Caco-2 (cell line): ENCODE data around the gene SHFL. TPM values are rescaled to one million over a fixed set of nuclear protein-coding genes. Genes with fewer than 3 reads are reported as not detected.

Experiments used
- BruUV-seq: library from RNA; stranded (reverse); fragments of 400-500 nt; replicated peaks from 2 replicates; lab custom pipeline; 2021; lab: Mats Ljungman, UMichigan
- CTCF ChIA-PET: fragments of 300-600 bp; sonication (Branson Sonifier 250); formaldehyde crosslinking; loops from one replicate; lab custom pipeline; 2022; ENCODE audit warnings: antibody characterized with exemption; lab: Charles Lee
- POLR2A ChIA-PET: fragments of 300-600 bp; sonication (Branson Sonifier 250); formaldehyde crosslinking; loops from one replicate; lab custom pipeline; 2022; ENCODE audit warnings: antibody characterized with exemption; lab: Charles Lee
- DNase-seq, 2 experiments: peaks; one replicate each; pipeline versions ENCODE4 v3.0.0 to v3.0.0-alpha.2; 2020 to 2022
- H3K27me3 ChIP-seq: replicated peaks from 2 replicates; pipeline ENCODE4 v1.6.0; 2011; ENCODE audit warnings: low read length; ENCODE audit not compliant: control insufficient read depth, insufficient read depth
- H3K36me3 ChIP-seq: 2 replicates; pipeline ENCODE4 v1.5.1; 2011; ENCODE audit warnings: low read length; ENCODE audit not compliant: control insufficient read depth, insufficient read depth
- H3K4me1 ChIP-seq: fragments of 250-450 bp; sonication (Bioruptor Pico); 2 replicates; pipeline ENCODE4 v1.5.1; 2020; ENCODE audit warnings: mild to moderate bottlenecking
- H3K4me3 ChIP-seq: 2 replicates; pipeline ENCODE4 v1.5.1; 2011; ENCODE audit warnings: low read depth, mild to moderate bottlenecking, control low read depth, low read length
- H3K9me3 ChIP-seq: fragments of 250-450 bp; sonication (Bioruptor Pico); 2 replicates; pipeline ENCODE4 v1.5.1; 2020; ENCODE audit warnings: mild to moderate bottlenecking, moderate library complexity
- H3K27ac Mint-ChIP-seq: one replicate; pipeline ENCODE4 v1.8.0; 2022; ENCODE audit warnings: mixed read lengths; ENCODE audit not compliant: unreplicated experiment
- H3K27me3 Mint-ChIP-seq: one replicate; pipeline ENCODE4 v1.8.0; 2022; ENCODE audit warnings: mixed read lengths; ENCODE audit not compliant: insufficient read depth, unreplicated experiment
- H3K36me3 Mint-ChIP-seq: one replicate; pipeline ENCODE4 v1.8.0; 2022; ENCODE audit warnings: mild to moderate bottlenecking, mixed read lengths; ENCODE audit not compliant: insufficient read depth, unreplicated experiment
- H3K4me1 Mint-ChIP-seq: one replicate; pipeline ENCODE4 v1.8.0; 2022; ENCODE audit warnings: low read depth, mixed read lengths; ENCODE audit not compliant: unreplicated experiment
- H3K4me3 Mint-ChIP-seq: one replicate; pipeline ENCODE4 v1.8.0; 2022; ENCODE audit warnings: mild to moderate bottlenecking, moderate library complexity, mixed read lengths; ENCODE audit not compliant: unreplicated experiment
- H3K9me3 Mint-ChIP-seq: one replicate; pipeline ENCODE4 v1.8.0; 2022; ENCODE audit warnings: mixed read lengths; ENCODE audit not compliant: unreplicated experiment
- intact Hi-C: fragments of 100-400 bp; cut with micrococcal nuclease; formaldehyde crosslinking; loops from one replicate; pipeline ENCODE4 v1.10.0; 2022; ENCODE audit not compliant: unreplicated experiment
- total RNA-seq: library from RNA; stranded (reverse); gene quantifications from 2 replicates; pipeline ENCODE4 v1.2.3, GENCODE V29; 2022
- TF ChIP-seq, protein P1 (sequence below), 2 experiments: fragments of 200-600 bp in 1 of 2; IDR thresholded peaks; 1 replicate in 1 of 2; 2 replicates in 1 of 2; pipeline versions ENCODE4 v1.5.1 to v1.8.0; 2011 to 2022; ENCODE audit warnings: antibody characterized with exemption in 1 of 2, control low read depth in 1 of 2, inconsistent platforms in 1 of 2, low read depth in 1 of 2, low read length in 1 of 2, mild to moderate bottlenecking in 1 of 2, moderate library complexity in 1 of 2; ENCODE audit not compliant: insufficient read depth in 1 of 2, severe bottlenecking in 1 of 2, unreplicated experiment in 1 of 2

Gene SHFL
- total RNA-seq, 1 experiment from 2014 or later: 6.2 TPM

DNA sequence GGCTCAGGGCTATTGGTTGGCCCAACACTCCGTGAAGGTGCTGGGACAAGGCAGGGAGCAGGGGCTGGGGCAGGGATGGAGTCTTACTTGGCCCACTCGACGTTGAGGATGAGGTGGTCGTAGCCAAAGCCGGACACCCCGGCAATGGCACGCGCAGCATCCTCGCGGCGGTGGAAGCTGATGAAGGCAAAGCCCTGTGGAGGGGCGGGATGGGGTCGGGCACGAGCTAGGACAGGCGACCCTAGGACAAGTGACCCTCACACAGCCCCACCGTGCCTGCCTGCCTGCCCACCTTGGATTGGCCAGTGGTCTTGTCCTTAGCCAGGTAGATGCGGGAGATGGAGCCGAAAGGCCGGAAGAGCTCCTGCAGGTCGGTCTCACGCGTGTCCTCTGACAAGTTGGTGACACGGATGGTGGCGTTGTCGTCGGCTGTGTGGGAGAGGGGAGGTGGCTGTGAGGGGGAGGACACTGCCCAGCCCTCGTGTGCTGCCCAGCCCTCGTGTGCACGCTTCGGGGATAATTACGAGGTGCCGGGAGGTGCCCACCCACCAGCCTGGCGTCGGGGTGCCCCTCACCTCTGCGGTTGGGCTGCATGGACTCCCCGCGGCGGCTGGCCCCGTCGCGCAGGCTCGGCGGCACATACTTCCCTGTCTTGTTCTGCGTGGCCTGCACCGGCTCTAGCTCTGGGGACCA, 29.4 kb downstream of the SHFL start:
- peaks cover 85% of the 10 kb centered on the region for H3K36me3 Mint-ChIP-seq
- intact Hi-C loops: loop anchor here (10.0 kb wide), 1 partner anchor 181 kb away; the partner anchor contains the start of gene OLFM2
- peak overlapping the region; percentile 49 for H3K4me3 Mint-ChIP-seq
- no peak for DNase-seq
- no peaks in the 10 kb centered on the region for H3K9me3 Mint-ChIP-seq
- Histone ChIP-seq H3K9me3 (no peaks in the 10 kb centered on the region), H3K36me3 (no peaks in the 10 kb centered on the region; the same call in 1 of the 2 replicates), H3K4me1 (no peaks in the 10 kb centered on the region), H3K27me3 (no peaks in the 10 kb centered on the region), H3K4me3 (no peak overlapping the region)
- BruUV-seq: no TSS peak
- TF ChIP-seq, protein P1, sequence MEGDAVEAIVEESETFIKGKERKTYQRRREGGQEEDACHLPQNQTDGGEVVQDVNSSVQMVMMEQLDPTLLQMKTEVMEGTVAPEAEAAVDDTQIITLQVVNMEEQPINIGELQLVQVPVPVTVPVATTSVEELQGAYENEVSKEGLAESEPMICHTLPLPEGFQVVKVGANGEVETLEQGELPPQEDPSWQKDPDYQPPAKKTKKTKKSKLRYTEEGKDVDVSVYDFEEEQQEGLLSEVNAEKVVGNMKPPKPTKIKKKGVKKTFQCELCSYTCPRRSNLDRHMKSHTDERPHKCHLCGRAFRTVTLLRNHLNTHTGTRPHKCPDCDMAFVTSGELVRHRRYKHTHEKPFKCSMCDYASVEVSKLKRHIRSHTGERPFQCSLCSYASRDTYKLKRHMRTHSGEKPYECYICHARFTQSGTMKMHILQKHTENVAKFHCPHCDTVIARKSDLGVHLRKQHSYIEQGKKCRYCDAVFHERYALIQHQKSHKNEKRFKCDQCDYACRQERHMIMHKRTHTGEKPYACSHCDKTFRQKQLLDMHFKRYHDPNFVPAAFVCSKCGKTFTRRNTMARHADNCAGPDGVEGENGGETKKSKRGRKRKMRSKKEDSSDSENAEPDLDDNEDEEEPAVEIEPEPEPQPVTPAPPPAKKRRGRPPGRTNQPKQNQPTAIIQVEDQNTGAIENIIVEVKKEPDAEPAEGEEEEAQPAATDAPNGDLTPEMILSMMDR (IDR thresholded peaks at IDR 0.05; ENCODE audit: insufficient read depth in 1 of 2, low read depth in 1 of 2, low read length in 1 of 2, severe bottlenecking in 1 of 2, unreplicated experiment in 1 of 2): no peak
- H3K27me3 Mint-ChIP-seq: no peaks in the 10 kb centered on the region
- CTCF ChIA-PET: interaction anchor here (0.7 kb wide), 1 partner anchor 116 kb away, joined by 4 read pairs; no protein-coding TSS in a partner anchor
- peak overlapping the region; percentile 32 for H3K27ac Mint-ChIP-seq
- POLR2A ChIA-PET: no interaction called here
- H3K4me1 Mint-ChIP-seq: peaks cover 4% of the 10 kb centered on the region

DNA sequence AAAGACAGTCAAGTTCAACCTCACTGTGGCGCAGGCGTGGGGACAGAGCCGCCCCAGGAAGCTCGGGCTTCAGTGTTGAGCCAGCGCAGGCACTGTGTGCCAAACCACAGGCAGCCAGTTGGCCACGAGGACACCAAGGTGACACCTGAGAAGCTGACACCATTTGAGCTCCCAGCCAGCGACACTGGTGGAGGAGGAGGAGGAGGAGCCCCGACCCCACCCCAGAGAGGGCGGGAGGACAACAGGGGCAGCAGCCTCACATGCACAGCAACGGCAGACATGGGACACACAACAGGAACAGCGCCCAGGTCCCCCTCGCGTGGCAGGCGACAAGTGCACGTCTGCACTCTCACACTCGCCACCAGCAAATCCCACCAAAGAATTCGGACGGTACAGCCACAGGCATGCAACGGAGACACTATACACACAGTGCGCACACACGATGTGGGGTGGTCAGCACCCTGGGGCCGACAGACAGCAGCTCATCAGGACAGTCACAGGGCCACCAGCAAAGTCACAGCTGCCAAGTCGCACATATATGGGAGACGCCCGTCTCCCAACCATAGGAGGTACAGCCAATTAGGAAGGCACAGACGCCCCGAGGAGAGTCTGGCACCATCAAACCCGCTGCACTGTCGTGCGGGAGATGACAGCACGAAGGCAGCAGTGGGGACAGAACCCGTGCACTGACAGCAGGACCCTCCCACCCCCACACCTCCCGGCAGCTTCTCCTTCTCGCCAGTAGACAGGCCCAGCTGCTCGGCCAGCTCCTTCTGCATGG, 30.2 kb downstream of the SHFL start:
- Mint-ChIP-seq H3K36me3 (peaks cover 77% of the 10 kb centered on the region), H3K27me3 (no peaks in the 10 kb centered on the region), H3K4me3 (peak overlapping the region; percentile 27), H3K9me3 (no peaks in the 10 kb centered on the region), H3K4me1 (no peaks in the 10 kb centered on the region), H3K27ac (peak overlapping the region; percentile 32)
- ChIA-PET CTCF (interaction anchor here (0.6 kb wide), 1 partner anchor 79 kb away, joined by 3 read pairs; the partner anchor contains the start of gene DNMT1), POLR2A (interaction anchor here (1.2 kb wide), 1 partner anchor 20 kb away, joined by 7 read pairs; no protein-coding TSS in a partner anchor)
- no peak overlapping the region for H3K4me3 ChIP-seq
- intact Hi-C loops: loop anchor here (10.0 kb wide), 1 partner anchor 181 kb away; the partner anchor contains the start of gene OLFM2
- no TSS peak for BruUV-seq
- no peaks in the 10 kb centered on the region for H3K27me3 ChIP-seq
- H3K9me3 ChIP-seq: no peaks in the 10 kb centered on the region
- DNase-seq: no peak
- H3K4me1 ChIP-seq: no peaks in the 10 kb centered on the region
- H3K36me3 ChIP-seq: no peaks in the 10 kb centered on the region; the same call in 1 of the 2 replicates
- TF ChIP-seq, protein P1 (IDR thresholded peaks at IDR 0.05; ENCODE audit: insufficient read depth in 1 of 2, low read depth in 1 of 2, low read length in 1 of 2, severe bottlenecking in 1 of 2, unreplicated experiment in 1 of 2): no peak
